Omental fat pad (tissue), 4 donors: ENCODE measurements around the gene FNIP2. TPM values are rescaled to one million over a fixed set of nuclear protein-coding genes. Genes with fewer than 3 reads are reported as not detected.

Experiments
- ATAC-seq: fragments of 150-250 bp; one replicate; pipeline ENCODE4 v1.9.1; 2016; ENCODE audit warnings: mild to moderate bottlenecking, moderate library complexity; ENCODE audit not compliant: low FRiP score
- DNase-seq: peaks from one replicate; pipeline ENCODE4 v3.0.0-alpha.2; 2019; ENCODE audit warnings: low spot score
- CTCF ChIP-seq, 3 donors: fragments of 450-650 bp; IDR thresholded peaks; one replicate each; pipeline ENCODE4 v1.5.1; 2016 to 2017; ENCODE audit warnings: antibody characterized with exemption in 3 of 3, mild to moderate bottlenecking in 3 of 3, moderate library complexity in 2 of 3
- total RNA-seq, 4 donors: library from RNA; depleted of rRNA; stranded (reverse); fragments of >200 nt; gene quantifications; one replicate each; pipeline ENCODE4 v1.1.0, GENCODE V29; 2016

The FNIP2 gene
- total RNA-seq, 4 donors from 2014 or later: 56.4 to 125 (median 73.4) TPM

DNA sequence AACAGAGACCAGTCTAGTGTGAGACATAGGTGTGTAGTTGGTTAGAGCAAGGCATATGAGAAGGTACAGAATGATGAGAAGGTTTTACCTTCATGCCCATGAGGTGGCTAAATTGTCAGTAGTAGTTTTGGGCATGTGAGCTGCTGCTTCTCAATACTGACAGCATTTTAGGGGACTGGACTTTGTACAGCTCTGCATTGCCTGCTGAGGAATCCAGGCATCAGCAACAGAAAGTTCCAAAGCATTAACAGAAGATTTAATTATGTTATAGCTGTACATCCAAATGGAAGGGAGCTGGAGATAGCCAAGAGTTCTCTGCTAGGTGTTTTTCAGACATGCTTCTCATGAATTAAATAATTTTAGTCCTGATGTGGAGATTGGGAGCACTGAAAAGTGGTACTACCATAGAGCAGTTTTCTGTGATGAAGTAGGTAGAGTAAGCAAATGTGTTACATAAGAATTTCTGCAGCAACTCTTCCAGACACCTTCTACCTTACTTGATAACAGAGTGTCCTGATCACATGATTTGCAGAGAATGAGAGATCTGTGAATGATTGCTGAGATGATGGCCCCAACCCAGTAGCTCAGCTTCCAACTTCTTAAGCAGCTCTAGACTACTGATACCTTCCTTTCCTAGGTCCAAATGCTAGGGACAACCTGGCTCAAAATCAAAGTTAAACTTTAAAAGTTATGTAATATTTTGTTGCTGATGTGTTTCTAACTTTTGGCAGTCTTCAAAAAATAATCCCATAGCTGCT is 30.4 kb downstream of the FNIP2 start:
- no peak for ATAC-seq
- no peak for TF ChIP-seq CTCF (IDR thresholded peaks at IDR 0.05)

GRCh38 chr4:158799856-158800255 is 31.0 kb downstream of the FNIP2 start:
- no peak for TF ChIP-seq CTCF (IDR thresholded peaks at IDR 0.05)
- ATAC-seq (no peak), DNase-seq (no peak)

More for the DNA sequence above, 30.4 kb downstream of the FNIP2 start:
- no peak for DNase-seq

DNA sequence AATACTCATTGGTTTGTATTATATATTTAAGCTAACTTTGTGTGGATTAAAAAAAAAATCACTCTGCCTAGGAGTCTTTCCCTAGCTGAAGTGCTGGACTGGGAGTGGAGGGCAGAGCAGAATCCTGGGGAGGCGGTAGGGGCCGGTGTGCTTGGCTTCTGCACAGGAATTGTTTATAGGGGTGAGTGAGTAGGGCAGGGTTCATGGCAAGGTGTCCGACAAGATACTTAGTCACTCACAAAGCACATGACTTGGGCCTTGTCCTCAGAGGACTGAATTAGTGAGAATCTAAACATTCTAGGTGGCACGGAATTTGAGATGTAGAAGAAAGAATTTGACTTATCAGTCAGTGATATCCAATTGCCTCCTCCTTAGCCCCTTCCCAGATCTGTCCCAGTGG is 32.2 kb downstream of the FNIP2 start:
- ATAC-seq: no peak
- no peak for DNase-seq
- TF ChIP-seq CTCF (IDR thresholded peaks at IDR 0.05): no peak

- ATAC-seq: no peak
- no peak for DNase-seq
- no peak for TF ChIP-seq CTCF (IDR thresholded peaks at IDR 0.05)
Measured at GRCh38 chr4:158801677-158802076, 32.9 kb downstream of the FNIP2 start.

- no peak for ATAC-seq
- TF ChIP-seq CTCF (IDR thresholded peaks at IDR 0.05): no peak
Measured at GRCh38 chr4:158802914-158803313, 34.1 kb downstream of the FNIP2 start.

DNA sequence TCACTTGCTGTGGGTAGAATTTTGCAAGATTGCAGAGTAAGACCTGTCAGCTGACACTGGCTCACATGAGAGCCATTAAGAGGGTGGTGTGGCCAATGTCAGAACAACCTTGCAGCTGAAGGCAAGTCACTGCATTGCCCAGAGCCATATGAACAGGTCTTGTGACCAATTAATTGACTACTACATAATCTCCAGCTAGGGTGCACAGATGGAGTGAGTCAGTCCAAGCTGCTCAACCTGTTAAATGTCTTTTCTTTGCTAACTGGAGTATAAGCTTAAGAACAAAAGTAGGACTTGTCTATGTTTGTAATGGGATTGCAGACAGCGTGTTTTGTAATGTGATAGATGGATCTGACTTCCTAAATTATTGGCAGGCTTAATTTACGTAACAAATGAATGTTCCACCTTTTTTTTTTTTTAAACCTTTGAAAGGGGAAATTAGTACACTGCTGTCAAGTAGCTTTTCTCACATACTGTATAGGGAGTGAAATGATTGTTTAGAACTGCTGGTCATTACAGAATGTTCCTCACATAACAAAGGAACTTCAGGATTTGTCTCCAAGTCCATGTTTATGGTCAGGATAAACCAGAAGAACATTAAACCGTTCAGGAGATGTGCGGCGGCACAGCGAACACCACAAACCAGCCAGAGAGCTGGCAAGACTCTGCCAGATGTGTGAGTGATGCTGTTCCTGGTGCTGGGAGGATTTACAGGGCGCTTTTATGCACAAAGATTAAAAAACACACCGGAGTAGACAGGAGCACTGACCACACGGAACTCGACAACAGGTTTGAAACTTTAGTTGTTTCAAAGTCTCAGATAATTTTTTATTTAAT is 37.0 kb downstream of the FNIP2 start:
- TF ChIP-seq CTCF (IDR thresholded peaks at IDR 0.05): no peak
- ATAC-seq (peak; percentile 48), DNase-seq (no peak)

More at GRCh38 chr4:158802914-158803313, 34.1 kb downstream of the FNIP2 start:
- DNase-seq: no peak
